GM21619 (cell line): ENCODE results near the gene TLCD3A.
A peak's percentile ranks its signal among the peaks of the same experiment; 100 is the strongest.
"Not testable (repeated sequence)": the region's sequence is repeated elsewhere in the genome, so short reads cannot be mapped to it uniquely, and the experiment has no call there.

Experiments used
- ATAC-seq: cut with Tn5 transposase; IDR thresholded peaks from one replicate; pipeline ENCODE4 v1.9.1; 2021; ENCODE audit not compliant: unreplicated experiment

Gene TLCD3A

GRCh38 chr17:746783-747629, 14.6 kb downstream of the TLCD3A start:
- ATAC-seq, result no peak

- ATAC-seq, result not testable (repeated sequence)
Measured at GRCh38 chr17:748604-749003, 16.2 kb downstream of the TLCD3A start.

GRCh38 chr17:749359-749758, 17.0 kb downstream of the TLCD3A start:
- ATAC-seq, result not testable (repeated sequence)

- no peak for ATAC-seq
Measured at GRCh38 chr17:750431-751037, 18.1 kb downstream of the TLCD3A start.

GRCh38 chr17:751269-752001, 19.0 kb downstream of the TLCD3A start:
- peak; percentile 42 for ATAC-seq

- peak; percentile 75 for ATAC-seq
Measured at GRCh38 chr17:752002-752619, 19.7 kb downstream of the TLCD3A start, which contains the start of gene GEMIN4. TSS of gene GEMIN4 (minus strand) at chr17:752264. CDS start at chr17:752142, 122 bp downstream.

- ATAC-seq, result peak; percentile 3
Measured at GRCh38 chr17:752620-753219, 20.3 kb downstream of the TLCD3A start.

GRCh38 chr17:753418-753817, 21.0 kb downstream of the TLCD3A start:
- ATAC-seq, result no peak

GRCh38 chr17:755319-755961, 23.0 kb downstream of the TLCD3A start:
- ATAC-seq, result not testable (repeated sequence)

GRCh38 chr17:756010-756567, 23.7 kb downstream of the TLCD3A start:
- ATAC-seq, result not testable (repeated sequence)

GRCh38 chr17:759964-760363, 27.6 kb downstream of the TLCD3A start:
- no peak for ATAC-seq

- no peak for ATAC-seq
Measured at GRCh38 chr17:760371-760770, 28.0 kb downstream of the TLCD3A start.

GRCh38 chr17:767076-767475, 34.7 kb downstream of the TLCD3A start:
- ATAC-seq, result no peak

GRCh38 chr17:773016-773415, 40.6 kb downstream of the TLCD3A start:
- ATAC-seq, result no peak

GRCh38 chr17:773467-774312, 41.3 kb downstream of the TLCD3A start:
- no peak for ATAC-seq

- ATAC-seq, result no peak
Measured at GRCh38 chr17:774313-774584, 41.9 kb downstream of the TLCD3A start.

- no peak for ATAC-seq
Measured at GRCh38 chr17:778096-778495, 45.7 kb downstream of the TLCD3A start.

GRCh38 chr17:781805-782731, 49.7 kb downstream of the TLCD3A start, which contains the start of the genes GLOD4 and MRM3:
TSS of gene GLOD4 (minus strand) at chr17:782280. CDS start at chr17:782255, 25 bp downstream.
TSS of gene MRM3 (plus strand) at chr17:782353. CDS start at chr17:782379, 26 bp downstream.
- peak; percentile 84 for ATAC-seq
